Astrocyte (in vitro differentiated cells and primary cell): ENCODE results near the gene MEGF11. TPM values are rescaled to one million over a fixed set of nuclear protein-coding genes. Genes with fewer than 3 reads are reported as not detected.

Source experiments
- DNase-seq: peaks from one replicate; pipeline ENCODE4 v3.0.0-alpha.2; 2010; ENCODE audit warnings: low read depth
- FAIRE-seq: peaks from 2 replicates; lab custom pipeline; 2011; peaks lifted over from hg19 to GRCh38; lab: Jason Lieb, UNC
- H2AFZ ChIP-seq: 2 replicates; pipeline ENCODE4 v1.6.0; 2012; ENCODE audit warnings: low read depth, low read length, inconsistent platforms
- H3K27ac ChIP-seq: 2 replicates; pipeline ENCODE4 v1.5.1; 2011; ENCODE audit warnings: low read depth, low read length, inconsistent platforms
- H3K27me3 ChIP-seq: 2 replicates; pipeline ENCODE4 v1.6.0; 2011; ENCODE audit warnings: low read length, inconsistent platforms; ENCODE audit not compliant: insufficient read depth
- H3K36me3 ChIP-seq: 2 replicates; pipeline ENCODE4 v1.5.1; 2011; ENCODE audit warnings: low read length, inconsistent platforms; ENCODE audit not compliant: insufficient read depth
- H3K4me1 ChIP-seq: 2 replicates; pipeline ENCODE4 v1.5.1; 2011; ENCODE audit warnings: low read length, inconsistent platforms; ENCODE audit not compliant: insufficient read depth
- H3K4me2 ChIP-seq: 2 replicates; pipeline ENCODE4 v1.6.0; 2012; ENCODE audit warnings: low read length, inconsistent platforms
- H3K4me3 ChIP-seq: 2 replicates; pipeline ENCODE4 v1.5.1; 2011; ENCODE audit warnings: low read depth, mild to moderate bottlenecking, low read length, inconsistent platforms; ENCODE audit not compliant: insufficient read depth
- H3K79me2 ChIP-seq: 2 replicates; pipeline ENCODE4 v1.6.0; 2012; ENCODE audit warnings: mild to moderate bottlenecking, low read length, inconsistent platforms; ENCODE audit not compliant: insufficient read depth
- H3K9ac ChIP-seq: 2 replicates; pipeline ENCODE4 v1.6.0; 2012; ENCODE audit warnings: mild to moderate bottlenecking, low read length, inconsistent platforms
- H3K9me3 ChIP-seq: 2 replicates; pipeline ENCODE4 v1.5.1; 2012; ENCODE audit warnings: low read depth, mild to moderate bottlenecking, low read length, inconsistent platforms; ENCODE audit not compliant: insufficient read depth
- H4K20me1 ChIP-seq: 2 replicates; pipeline ENCODE4 v1.6.0; 2012; ENCODE audit warnings: low read length, inconsistent platforms; ENCODE audit not compliant: insufficient read depth
- H3K27ac Mint-ChIP-seq: one replicate; pipeline ENCODE4 v1.8.0; 2021; ENCODE audit warnings: mild to moderate bottlenecking, mixed read lengths; ENCODE audit not compliant: unreplicated experiment
- H3K27me3 Mint-ChIP-seq: one replicate; pipeline ENCODE4 v1.8.0; 2021; ENCODE audit warnings: low read depth, mixed read lengths; ENCODE audit not compliant: unreplicated experiment
- H3K36me3 Mint-ChIP-seq: one replicate; pipeline ENCODE4 v1.8.0; 2021; ENCODE audit warnings: low read depth, mixed read lengths; ENCODE audit not compliant: unreplicated experiment
- H3K4me1 Mint-ChIP-seq: one replicate; pipeline ENCODE4 v1.8.0; 2021; ENCODE audit warnings: low read depth, mixed read lengths; ENCODE audit not compliant: unreplicated experiment
- H3K4me3 Mint-ChIP-seq: one replicate; pipeline ENCODE4 v1.8.0; 2021; ENCODE audit warnings: mild to moderate bottlenecking, moderate library complexity, mixed read lengths; ENCODE audit not compliant: unreplicated experiment
- H3K9me3 Mint-ChIP-seq: one replicate; pipeline ENCODE4 v1.8.0; 2021; ENCODE audit warnings: mild to moderate bottlenecking, mixed read lengths; ENCODE audit not compliant: unreplicated experiment
- EZH2 ChIP-seq: IDR thresholded peaks from 2 replicates; pipeline ENCODE4 v1.6.1; 2012; ENCODE audit warnings: mild to moderate bottlenecking, low read length, inconsistent platforms; ENCODE audit not compliant: insufficient read depth
- total RNA-seq: library from RNA; stranded (reverse); gene quantifications from 2 replicates; pipeline ENCODE4 v1.2.1, GENCODE V29; 2021
- TF ChIP-seq, protein P1 (sequence below): IDR thresholded peaks from 2 replicates; pipeline ENCODE4 v1.5.1; 2011; ENCODE audit warnings: low read depth, mild to moderate bottlenecking, inconsistent platforms, low read length, moderate library complexity; ENCODE audit not compliant: insufficient read depth

Gene MEGF11
- total RNA-seq, 1 donor from 2014 or later: 0.16 TPM

DNA sequence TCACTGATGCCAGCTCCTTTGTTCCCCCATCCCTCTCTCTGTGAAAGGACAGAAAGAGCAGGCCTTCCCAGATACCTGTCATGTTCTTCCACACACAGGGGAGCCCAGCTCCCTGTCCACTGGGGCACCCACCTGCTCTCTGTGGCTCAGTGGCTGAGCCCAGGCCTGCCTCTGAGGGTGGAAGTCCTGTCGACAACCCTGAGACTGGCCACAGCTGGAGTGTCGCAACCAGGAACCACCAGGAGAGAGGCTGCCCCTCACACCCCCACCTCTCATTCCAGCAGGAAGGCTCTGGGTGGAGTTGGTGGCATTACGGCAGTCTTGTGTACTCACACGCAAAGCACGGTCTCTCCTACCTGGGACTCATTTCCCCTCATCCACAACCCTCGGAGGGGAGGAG lies 66.3 kb downstream of the MEGF11 start:
- no peak for TF ChIP-seq EZH2
- H4K20me1 ChIP-seq: no peaks in the 10 kb centered on the region
- Mint-ChIP-seq H3K9me3 (no peaks in the 10 kb centered on the region), H3K4me1 (peaks cover 4% of the 10 kb centered on the region), H3K36me3 (no peaks in the 10 kb centered on the region), H3K27me3 (peaks cover 47% of the 10 kb centered on the region), H3K4me3 (no peak overlapping the region), H3K27ac (no peak overlapping the region)
- H3K79me2 ChIP-seq: no peaks in the 10 kb centered on the region
- no peaks in the 10 kb centered on the region for H3K9me3 ChIP-seq
- no peak for FAIRE-seq
- H3K27ac ChIP-seq: no peak overlapping the region
- H3K9ac ChIP-seq: no peak overlapping the region
- no peak overlapping the region for H3K4me3 ChIP-seq
- H3K4me1 ChIP-seq: peaks cover 11% of the 10 kb centered on the region
- peaks cover 9% of the 10 kb centered on the region for H3K27me3 ChIP-seq
- no peak overlapping the region for H3K4me2 ChIP-seq
- H2AFZ ChIP-seq: no peak overlapping the region
- H3K36me3 ChIP-seq: no peaks in the 10 kb centered on the region
- DNase-seq: no peak

- no peak overlapping the region for H3K9ac ChIP-seq
- no peak overlapping the region for H3K27ac Mint-ChIP-seq
- H4K20me1 ChIP-seq: no peaks in the 10 kb centered on the region
- H3K27ac ChIP-seq: no peak overlapping the region
- H3K4me1 ChIP-seq: peaks cover 11% of the 10 kb centered on the region
- no peaks in the 10 kb centered on the region for H3K36me3 ChIP-seq
- peaks cover 14% of the 10 kb centered on the region for H3K27me3 ChIP-seq
- H3K36me3 Mint-ChIP-seq: no peaks in the 10 kb centered on the region
- no peaks in the 10 kb centered on the region for H3K9me3 Mint-ChIP-seq
- no peak overlapping the region for H2AFZ ChIP-seq
- TF ChIP-seq, protein P1, sequence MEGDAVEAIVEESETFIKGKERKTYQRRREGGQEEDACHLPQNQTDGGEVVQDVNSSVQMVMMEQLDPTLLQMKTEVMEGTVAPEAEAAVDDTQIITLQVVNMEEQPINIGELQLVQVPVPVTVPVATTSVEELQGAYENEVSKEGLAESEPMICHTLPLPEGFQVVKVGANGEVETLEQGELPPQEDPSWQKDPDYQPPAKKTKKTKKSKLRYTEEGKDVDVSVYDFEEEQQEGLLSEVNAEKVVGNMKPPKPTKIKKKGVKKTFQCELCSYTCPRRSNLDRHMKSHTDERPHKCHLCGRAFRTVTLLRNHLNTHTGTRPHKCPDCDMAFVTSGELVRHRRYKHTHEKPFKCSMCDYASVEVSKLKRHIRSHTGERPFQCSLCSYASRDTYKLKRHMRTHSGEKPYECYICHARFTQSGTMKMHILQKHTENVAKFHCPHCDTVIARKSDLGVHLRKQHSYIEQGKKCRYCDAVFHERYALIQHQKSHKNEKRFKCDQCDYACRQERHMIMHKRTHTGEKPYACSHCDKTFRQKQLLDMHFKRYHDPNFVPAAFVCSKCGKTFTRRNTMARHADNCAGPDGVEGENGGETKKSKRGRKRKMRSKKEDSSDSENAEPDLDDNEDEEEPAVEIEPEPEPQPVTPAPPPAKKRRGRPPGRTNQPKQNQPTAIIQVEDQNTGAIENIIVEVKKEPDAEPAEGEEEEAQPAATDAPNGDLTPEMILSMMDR: no peak
- no peak for TF ChIP-seq EZH2
- FAIRE-seq: no peak
- H3K79me2 ChIP-seq: no peaks in the 10 kb centered on the region
- peak; percentile 21 for DNase-seq
- H3K4me3 Mint-ChIP-seq: no peak overlapping the region
- H3K4me1 Mint-ChIP-seq: peaks cover 4% of the 10 kb centered on the region
- no peaks in the 10 kb centered on the region for H3K9me3 ChIP-seq
- no peak overlapping the region for H3K4me3 ChIP-seq
- no peak overlapping the region for H3K4me2 ChIP-seq
- peaks cover 54% of the 10 kb centered on the region for H3K27me3 Mint-ChIP-seq
Observed at GRCh38 chr15:66186049-66186825, 67.3 kb downstream of the MEGF11 start.

- TF ChIP-seq, protein P1: no peak
- TF ChIP-seq EZH2: no peak
- FAIRE-seq: no peak
- no peak overlapping the region for H3K9ac ChIP-seq
- H3K79me2 ChIP-seq: no peaks in the 10 kb centered on the region
- no peaks in the 10 kb centered on the region for H3K9me3 ChIP-seq
- Mint-ChIP-seq H3K9me3 (no peaks in the 10 kb centered on the region), H3K36me3 (no peaks in the 10 kb centered on the region), H3K4me1 (peaks cover 4% of the 10 kb centered on the region), H3K4me3 (no peak overlapping the region), H3K27me3 (peaks cover 59% of the 10 kb centered on the region), H3K27ac (no peak overlapping the region)
- H4K20me1 ChIP-seq: no peaks in the 10 kb centered on the region
- H3K27me3 ChIP-seq: peaks cover 24% of the 10 kb centered on the region
- H2AFZ ChIP-seq: no peak overlapping the region
- no peak overlapping the region for H3K4me2 ChIP-seq
- no peaks in the 10 kb centered on the region for H3K36me3 ChIP-seq
- H3K27ac ChIP-seq: no peak overlapping the region
- H3K4me3 ChIP-seq: no peak overlapping the region
- DNase-seq: no peak
- H3K4me1 ChIP-seq: peaks cover 11% of the 10 kb centered on the region
Observed at GRCh38 chr15:66184936-66185790, 68.4 kb downstream of the MEGF11 start.
